ENCODE results near the gene UNC13B.
"Not testable (repeated sequence)": the region's sequence is repeated elsewhere in the genome, so short reads cannot be mapped to it uniquely, and the experiment has no call there.

Gene UNC13B

DNA sequence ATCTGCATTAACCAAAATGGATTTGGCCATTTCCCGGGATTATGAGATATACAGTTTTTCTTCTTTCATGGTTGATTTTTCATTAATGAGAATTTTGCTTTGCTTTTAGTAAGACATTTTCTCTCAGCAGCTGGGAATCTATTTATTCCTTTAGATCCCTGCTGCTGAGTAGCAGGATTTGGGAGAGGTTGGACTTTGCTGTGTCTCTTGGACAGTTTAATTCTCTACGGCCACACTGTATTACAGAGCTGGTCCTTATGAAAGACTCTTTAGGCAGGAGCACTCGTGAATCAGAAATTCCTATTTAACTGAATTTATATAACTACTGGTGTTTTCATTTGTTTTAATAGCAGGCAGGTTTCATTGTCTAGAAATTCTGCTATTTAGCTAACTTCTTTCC, 1.6 kb downstream of the UNC13B start:
- DNase-seq (ENCODE audit: low read depth): no peak

DNA sequence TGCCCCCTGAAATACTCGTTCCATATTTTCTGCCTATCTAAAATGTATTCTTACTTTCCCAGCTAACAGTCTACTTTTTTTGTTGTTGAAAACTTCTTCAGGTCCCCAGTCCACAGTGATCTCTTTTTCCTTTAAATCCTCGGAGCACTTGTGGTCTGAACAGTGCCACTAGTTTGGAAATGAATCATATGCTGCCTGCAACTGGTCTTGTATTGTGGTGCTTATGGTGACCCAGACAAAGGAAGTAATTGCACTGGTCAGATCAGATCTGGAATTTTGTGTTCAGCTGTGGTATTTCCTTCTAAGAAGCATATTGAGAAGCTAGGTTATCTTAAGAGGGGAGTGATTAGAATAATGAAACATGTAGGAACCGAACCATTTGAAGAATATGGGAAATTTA, 2.9 kb downstream of the UNC13B start:
- no peak for DNase-seq (ENCODE audit: low read depth)

- not testable (repeated sequence) for DNase-seq (ENCODE audit: low read depth)
Measured at GRCh38 chr9:35167429-35167828, 5.6 kb downstream of the UNC13B start.

DNA sequence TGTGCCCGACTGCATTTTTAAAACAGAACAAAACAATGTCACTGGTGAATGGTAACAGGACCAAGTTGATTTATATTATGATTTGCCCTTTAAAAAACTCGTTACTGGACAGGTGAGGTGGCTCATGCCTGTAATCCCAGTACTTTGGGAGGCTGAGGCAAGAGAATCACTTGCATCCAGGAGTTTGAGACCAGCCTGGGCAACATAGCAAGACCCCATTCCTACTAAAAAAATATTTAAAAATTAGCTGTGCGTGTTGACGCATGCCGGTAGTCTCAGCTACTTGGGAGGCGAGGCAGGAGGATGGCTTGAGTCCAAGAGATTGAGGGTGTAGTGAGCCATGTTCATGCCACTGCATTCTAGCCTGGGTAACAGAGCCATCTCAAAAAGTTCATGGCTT, 7.2 kb downstream of the UNC13B start:
- DNase-seq (ENCODE audit: low read depth): no peak

GRCh38 chr9:35172878-35173277, 11.1 kb downstream of the UNC13B start:
- DNase-seq (ENCODE audit: low read depth): no peak

DNA sequence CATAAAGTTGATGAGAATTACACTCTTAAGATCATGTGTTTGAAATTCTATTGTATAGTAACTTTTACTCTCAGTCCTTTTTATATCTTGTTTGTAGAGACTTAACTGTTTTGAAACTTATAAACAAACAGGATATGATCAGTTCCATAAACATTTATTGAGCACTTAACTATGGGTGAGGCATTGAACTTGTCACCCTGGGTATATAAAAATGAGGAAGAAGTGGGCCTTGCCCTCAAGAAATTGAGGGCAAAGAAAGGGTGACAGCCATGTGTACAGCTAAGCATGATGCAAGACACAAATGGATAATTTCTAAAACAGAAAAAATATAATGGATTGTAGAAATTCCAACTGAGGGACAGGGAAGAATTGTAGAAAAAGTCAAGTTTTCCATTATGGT, 15.7 kb downstream of the UNC13B start:
- no peak for DNase-seq (ENCODE audit: low read depth)

DNA sequence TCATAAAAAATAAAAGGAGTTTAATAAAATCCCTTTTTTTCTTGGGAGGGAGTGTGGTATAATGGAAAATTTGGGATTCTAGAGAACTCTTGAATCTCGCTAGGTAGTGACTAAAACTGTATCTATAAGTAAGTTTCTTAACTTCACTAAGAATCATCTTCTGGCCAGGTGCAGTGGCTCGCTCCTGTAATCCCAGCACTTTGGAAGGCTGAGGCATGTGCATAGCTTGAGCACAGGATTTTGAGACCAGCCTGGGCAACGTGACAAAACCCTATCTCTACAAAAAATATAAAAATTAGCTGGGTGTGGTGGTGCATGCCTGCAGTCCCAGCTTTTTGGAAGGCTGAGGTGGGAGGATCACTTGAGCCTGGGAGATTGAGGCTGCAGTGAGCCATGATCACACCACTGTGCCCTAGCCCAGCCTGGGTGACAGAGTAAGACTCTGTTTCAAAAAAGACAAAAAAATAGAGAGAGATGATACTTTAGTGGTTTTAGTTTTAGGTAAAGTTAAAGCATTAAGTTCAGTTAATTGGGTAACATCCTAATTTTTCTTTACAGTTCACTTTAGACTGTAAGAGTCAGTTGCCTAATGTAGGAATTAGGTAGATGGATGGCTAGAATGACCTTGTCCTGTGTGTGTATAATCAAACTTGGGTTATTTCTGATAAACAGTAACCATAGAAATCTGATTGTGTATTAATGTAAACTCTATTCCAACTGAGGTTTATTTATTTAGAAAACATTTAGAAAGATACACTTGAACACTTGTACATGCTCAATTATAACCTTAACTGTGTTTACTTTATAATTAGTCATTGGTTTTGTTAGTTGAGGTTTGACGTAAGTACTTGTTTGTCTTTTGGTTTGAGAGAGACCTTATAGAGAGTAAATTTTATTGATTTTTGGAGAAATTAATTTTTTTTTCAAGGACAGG, 17.8 kb downstream of the UNC13B start:
- no peak for DNase-seq (ENCODE audit: low read depth)

GRCh38 chr9:35180801-35181200, 19.0 kb downstream of the UNC13B start:
- no peak for DNase-seq (ENCODE audit: low read depth)

GRCh38 chr9:35182401-35182800, 20.6 kb downstream of the UNC13B start:
- DNase-seq (ENCODE audit: low read depth): not testable (repeated sequence)

DNA sequence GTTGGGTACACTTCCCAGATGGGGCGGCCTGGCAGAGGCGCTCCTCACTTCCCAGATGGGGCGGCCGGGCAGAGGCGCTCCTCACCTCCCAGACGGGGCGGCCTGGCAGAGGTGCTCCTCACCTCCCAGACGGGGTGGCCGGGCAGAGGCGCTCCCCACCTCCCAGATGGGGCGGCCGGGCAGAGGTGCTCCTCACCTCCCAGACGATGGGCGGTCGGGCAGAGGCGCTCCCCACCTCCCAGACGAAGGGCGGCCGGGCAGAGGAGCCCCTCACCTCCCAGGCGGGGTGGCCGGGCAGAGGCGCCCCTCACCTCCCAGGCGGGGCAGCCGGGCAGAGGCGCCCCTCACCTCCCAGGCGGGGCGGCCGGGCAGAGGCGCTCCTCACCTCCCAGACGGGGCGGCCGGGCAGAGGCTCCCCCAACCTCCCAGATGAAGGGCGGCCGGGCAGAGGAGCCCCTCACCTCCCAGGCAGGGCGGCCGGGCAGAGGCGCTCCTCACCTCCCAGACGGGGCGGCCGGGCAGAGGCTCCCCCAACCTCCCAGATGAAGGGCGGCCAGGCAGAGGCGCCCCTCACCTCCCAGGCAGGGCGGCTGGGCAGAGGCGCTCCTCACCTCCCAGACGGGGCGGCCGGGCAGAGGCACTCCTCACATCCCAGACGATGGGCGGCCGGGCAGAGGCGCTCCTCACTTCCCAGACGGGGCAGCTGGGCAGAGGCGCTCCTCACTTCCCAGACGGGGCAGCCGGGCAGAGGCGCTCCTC, 21.4 kb downstream of the UNC13B start:
- DNase-seq (ENCODE audit: low read depth): not testable (repeated sequence)

GRCh38 chr9:35183755-35184480, 22.1 kb downstream of the UNC13B start:
- DNase-seq (ENCODE audit: low read depth): not testable (repeated sequence)

GRCh38 chr9:35186524-35186923, 24.7 kb downstream of the UNC13B start:
- DNase-seq (ENCODE audit: low read depth): no peak

DNA sequence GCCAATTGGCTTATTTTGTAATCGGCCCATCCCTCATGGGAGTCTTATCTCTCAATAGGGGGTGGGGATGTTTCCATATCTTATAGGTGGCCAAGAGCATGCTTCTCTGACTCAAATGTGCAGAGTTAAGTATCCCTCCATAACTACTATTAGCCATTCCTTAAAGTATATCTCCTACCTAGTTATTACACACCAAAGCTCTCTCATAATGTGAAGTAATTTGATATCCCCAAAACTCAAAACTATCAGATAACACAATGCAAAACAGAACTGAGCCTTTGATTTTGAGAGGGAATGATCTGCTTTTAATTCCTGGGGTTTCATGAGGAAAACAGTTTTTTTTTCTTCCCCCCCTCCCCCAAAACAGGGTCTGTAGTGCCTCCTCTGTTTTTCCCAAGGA, 28.4 kb downstream of the UNC13B start:
- DNase-seq (ENCODE audit: low read depth): no peak

GRCh38 chr9:35191105-35191504, 29.3 kb downstream of the UNC13B start:
- DNase-seq (ENCODE audit: low read depth): no peak

DNA sequence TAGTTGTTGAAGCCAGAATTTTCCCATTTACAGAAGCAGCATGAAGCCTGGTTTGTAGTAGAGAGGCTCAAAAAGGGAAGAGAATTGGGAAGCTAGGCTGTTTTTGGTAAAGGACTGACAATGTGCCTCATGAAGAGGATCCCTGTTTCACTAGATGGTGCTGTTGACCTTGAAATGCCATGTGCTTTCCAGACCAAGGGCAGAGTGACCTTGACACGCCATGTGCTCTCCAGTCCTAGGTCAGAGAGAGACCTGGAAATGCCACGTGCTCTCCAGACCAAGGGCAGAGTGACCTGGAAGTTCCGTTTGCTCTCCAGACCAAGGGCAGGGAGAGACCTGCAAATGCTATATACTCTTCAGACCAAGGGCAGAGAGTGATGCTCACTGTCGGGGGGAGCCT, 32.0 kb downstream of the UNC13B start:
- DNase-seq (ENCODE audit: low read depth): peak; percentile 19

- no peak for DNase-seq (ENCODE audit: low read depth)
Measured at GRCh38 chr9:35195683-35196082, 33.9 kb downstream of the UNC13B start.

DNA sequence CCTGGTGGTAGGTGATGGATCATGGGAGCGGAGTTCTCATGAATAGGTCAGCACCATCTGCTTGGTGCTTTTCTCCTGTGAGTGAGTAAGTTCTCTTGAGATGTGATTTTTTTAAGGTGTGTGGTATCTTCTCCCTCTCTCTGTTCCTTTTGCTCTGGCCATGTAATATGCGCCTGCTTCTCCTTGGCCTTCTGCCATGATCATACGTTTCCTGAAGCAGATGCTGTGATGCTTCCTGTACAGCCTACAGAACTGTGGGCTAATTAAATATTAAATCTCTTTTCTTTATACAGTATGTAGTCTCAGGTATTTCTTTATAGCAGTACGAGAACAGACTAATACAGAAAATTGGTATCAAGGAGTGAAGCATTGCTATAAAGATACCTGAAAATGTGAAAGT, 36.4 kb downstream of the UNC13B start:
- no peak for DNase-seq (ENCODE audit: low read depth)

- DNase-seq (ENCODE audit: low read depth): no peak
Measured at GRCh38 chr9:35203528-35203927, 41.7 kb downstream of the UNC13B start.

GRCh38 chr9:35205340-35205739, 43.5 kb downstream of the UNC13B start:
- no peak for DNase-seq (ENCODE audit: low read depth)

DNA sequence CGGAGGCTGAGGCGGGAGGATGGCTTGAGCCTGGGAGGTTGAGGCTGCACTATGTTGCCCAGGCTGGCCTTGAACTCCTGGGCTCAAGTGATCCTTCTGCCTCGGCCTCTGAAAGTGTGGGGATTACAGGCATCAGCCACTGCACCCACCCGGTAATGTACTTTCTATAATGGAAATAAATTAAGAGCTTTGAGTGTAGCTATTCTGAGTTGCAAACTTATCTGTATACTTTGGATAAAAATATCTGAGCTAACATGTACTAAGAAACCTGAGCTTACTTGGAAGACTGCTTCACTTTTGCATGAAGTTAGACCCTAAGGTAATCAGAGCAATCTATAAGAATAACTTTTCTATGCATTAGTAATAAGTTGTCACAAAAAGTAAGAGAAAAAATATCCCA, 50.0 kb downstream of the UNC13B start:
- no peak for DNase-seq (ENCODE audit: low read depth)

DNA sequence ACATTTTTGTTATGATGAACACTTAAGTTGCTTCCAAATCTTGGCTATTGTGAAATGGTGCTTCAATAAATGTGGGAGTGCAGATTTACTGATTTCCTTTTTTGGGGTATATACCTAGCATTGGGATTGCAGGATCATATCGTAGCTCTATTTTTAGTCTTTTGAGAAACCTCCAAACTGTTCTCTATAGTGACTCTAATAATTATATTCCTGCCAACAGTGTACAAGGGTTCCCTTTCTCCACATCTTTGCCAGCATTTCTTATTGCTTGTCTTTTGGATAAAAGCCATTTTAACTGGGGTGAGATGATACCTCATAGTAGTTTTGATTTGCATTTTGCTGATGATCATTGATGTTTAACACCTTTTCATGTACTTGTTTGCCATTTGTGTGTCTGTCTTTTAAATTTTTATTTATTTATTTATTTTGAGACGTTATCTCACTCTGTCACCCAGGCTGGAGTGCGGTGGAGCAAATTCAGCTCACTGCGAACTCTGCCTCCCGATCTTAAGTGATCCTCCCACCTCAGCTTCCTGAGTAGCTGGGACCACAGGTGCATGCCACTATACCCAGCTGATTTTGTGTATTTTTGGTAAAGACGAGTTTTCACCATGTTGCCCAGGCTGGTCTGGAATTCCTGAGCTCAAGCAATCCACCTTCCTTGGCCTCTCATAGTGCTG, 59.0 kb downstream of the UNC13B start:
- DNase-seq (ENCODE audit: low read depth): no peak

DNA sequence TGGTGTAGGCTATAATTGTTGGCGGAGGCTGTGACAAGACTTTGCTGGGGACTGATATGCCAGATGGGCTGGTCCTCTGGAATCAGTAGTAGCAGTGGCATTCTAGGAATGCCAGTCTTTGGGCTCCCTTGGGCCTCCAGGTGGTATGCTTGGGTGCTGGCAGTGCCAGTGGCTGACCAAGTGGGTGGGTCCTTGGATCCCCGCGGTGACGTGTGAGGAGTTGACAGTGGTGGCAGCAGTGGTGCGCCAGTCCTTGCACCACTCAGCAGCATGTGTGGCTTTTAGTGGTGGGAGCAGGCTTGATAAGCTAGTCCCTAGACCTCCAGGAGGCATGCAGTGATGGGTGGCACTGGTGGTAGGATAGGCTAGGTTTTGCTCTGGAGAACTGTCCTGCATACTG, 63.9 kb downstream of the UNC13B start:
- no peak for DNase-seq (ENCODE audit: low read depth)
